SHP77 (cell line): ENCODE measurements around the gene MIDN.

Experiments used
- DNase-seq, 2 experiments: peaks; one replicate each; lab custom pipeline; 2025; lab: John Stamatoyannopoulos, UW

The MIDN gene

DNA sequence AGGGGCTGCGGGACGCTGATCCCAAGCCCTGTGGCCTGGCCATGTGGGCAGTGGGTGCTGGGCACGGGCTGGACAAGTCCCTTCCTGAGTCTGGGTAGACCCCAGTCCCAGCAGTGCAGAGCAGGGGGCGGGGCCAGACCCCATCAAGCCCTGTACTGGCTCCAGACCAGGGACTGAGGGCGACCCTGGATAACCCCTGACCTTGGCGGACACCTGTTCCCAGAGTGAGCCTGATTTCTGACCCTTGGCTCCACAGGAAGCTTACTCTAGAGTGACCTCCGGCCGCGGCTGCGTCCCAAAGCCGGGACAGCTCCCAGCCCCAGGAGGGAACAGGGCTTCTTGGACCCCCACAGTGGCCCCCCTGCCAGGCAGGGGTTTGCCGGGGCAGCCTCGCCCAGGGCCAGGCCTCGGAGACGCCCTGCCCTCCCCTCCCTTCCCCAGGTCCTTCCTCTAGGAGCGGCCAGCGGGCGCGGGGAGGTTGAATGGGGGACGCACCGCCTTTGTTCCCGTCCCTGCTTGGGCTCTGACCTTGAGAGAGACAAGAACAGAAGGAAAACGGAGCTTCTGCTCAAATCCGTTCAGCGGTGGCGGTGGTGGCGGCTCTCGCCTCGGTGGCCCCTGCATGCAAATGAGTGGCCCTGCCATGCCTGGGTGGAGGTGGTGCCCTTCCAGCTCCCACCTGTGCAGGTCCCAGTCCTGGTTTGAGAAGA is 35.0 kb downstream of the MIDN start:
- no peak for DNase-seq

DNA sequence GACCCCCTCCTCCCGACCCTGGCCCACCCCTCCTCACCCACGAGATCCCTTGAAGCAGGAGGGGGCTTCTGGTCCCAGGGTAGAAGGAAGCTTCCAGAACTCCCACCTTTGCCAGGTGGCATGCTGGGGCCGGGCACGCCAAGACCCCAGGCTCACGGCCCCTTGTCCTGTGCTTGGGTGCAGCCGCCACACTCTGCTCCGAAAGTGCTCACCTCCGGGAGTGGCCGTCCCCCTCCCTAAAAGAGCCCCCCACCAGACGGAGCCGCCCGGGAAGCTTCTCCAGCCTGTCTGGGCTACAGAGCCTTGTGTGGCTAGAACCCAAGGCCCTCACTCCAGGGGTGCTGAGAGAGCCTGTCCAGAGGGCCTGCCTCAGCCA is 35.5 kb downstream of the MIDN start:
- no peak for DNase-seq

- no peak for DNase-seq
Measured at GRCh38 chr19:1284293-1284978, 36.1 kb downstream of the MIDN start.

- DNase-seq: no peak
Measured at GRCh38 chr19:1284979-1285736, 36.8 kb downstream of the MIDN start.

GRCh38 chr19:1285737-1286360 is 37.5 kb downstream of the MIDN start, which contains the start of gene EFNA2:
Gene EFNA2, plus strand, starts transcription at chr19:1285873. Its CDS starts 296 bp downstream, at chr19:1286169.
- DNase-seq: no peak

DNA sequence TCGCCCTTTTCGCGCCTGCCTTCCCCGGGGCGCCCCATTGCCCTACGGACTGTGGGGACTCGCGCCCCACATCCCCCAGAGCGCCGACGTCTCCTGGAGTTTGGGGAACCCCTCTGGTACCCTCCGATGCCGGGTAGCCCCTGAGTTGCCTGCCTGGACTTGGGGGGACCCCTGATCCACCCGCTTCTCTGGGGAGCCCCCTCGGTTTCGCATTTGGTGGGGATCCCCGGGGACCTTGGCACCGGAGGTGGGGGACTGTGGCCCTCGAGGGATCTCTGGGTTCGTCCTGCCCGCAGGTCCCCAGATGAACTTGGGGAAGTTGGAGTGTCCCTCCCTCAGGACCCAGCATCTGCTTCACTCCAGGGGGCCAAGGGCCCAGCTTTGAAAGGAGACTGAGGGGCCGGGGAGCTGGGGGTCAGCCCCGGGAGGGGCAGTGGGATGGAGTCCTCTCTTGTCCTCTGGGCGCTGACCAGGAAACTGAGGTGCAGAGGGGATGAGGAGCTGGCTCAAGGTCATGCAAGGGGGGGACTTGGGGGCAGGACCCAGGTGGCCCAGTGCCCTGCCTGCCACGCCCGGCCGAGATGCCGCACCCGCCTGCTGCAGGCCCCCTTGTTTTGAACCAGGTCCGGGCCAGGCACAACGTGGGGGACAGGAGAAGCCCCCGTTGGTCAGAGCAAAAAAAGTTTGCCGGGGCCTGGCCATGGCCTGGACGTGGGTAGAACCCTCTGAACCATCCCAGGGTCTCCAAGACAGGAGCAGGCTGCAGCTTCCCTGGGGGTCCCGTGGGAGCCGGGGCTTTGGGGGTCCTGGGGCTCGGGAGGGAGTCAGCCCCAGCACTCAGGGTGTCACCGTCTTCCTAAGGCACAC is 38.3 kb downstream of the MIDN start:
- no peak for DNase-seq

DNA sequence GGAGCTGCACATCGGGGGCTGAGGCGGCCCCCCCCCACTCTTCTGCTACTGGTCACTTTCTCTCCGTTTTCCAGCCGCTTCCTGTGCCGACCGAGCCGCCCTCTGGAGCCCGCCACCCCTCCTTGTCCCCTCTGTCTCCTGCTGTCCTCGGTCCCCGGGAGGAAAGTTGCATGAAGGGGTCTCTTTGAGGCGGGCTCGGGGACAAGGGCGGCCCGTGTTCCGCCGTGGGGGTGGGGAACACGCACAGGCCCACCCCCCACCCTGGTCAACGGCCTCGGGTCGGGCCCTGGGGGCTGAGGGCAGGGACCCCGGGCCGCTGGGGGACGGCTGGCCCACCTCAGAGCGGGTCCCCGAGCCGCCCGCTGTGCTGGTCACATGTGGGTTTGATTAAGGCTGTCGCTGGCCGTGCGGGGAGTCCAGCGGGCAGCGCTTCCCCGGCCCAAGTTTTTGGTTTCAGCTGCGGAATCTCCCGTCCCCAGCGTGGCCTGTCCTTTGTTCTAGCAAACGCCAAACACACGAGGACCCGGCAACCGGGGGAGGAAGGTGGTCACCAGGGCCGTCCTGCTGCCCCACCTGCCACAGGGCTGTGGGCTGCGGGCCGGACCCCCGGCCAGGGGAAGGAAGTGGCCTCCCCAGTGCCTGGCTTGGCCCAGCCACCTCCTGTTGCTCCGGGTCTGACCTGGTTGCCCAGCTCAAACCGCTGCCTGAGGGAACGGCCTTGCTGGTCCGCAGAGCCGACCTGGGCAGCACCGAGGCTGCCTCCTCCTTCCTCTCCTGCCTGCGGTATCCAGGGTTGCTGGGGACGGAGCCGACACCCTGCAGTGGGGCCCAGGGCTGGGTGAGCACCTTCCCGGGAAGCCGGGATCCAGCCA is 39.2 kb downstream of the MIDN start:
- no peak for DNase-seq

DNA sequence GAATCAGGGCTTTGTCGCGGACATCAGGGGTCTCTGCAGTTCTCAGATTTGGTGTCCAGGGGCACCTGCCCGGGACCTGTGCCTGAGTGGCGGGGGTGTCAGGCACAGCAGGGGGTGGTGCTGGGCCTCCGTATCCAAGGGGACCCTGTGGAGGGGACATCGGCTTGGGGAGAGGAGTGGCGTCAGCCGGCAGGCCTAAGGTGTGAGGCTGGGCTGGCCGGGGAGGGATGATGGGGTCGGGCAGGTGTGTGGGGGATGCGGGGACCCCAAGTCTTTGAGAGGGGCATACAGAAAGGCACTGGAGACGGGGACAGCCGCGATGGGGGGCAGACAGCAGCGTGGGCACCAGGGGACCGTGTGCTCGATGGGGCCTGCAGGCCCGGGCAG is 39.8 kb downstream of the MIDN start:
- no peak for DNase-seq

GRCh38 chr19:1288833-1289685 is 40.7 kb downstream of the MIDN start:
- DNase-seq: no peak

- DNase-seq: no peak
Measured at GRCh38 chr19:1289686-1290025, 41.3 kb downstream of the MIDN start.

- no peak for DNase-seq
Measured at GRCh38 chr19:1290196-1290702, 41.9 kb downstream of the MIDN start.

DNA sequence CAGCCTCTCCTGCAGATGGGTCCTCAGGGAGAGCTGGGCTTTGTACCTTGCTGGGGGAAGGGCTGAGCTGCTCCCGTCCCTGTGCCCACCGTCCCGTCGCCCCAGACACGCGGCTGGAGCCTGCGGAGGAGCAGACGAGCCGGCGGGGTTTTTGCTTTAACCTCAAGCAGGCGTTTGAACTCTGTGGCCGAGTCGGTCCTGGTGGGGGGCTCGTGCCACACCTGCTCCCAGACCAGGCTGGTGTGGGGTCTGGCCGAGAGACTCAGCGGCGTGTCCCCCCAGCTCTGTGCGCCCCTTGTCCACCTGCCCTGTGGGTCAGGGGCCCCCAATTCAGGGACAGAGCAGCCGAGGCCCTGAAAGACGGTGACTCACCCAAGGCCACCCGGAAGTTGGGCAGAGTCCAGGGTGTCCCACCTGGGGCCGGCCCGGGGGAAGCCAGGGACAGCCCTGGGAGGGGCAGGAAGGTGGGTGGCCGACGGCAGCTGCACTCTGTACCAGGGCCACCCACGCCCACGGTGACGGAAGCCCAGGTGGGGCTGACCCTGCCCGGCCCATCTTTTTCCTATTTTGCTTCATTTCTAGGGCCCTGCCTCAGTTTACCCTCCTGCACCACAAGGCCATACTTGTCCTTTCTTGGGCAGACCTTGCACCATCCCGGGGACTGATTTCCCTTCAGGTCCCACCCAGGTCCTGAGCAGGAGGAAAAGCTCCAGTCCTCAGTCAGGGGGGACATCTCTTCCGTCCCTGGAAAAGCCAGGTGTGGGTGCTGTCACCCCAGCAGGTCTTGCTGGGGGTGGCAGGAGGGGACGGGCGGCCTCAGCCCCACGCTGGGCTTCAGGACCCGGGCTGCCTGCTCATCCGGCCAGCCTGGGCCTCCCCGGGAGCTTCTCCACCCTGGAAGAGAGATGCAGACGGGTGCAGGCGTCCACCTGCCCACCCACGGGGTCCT is 42.6 kb downstream of the MIDN start:
- DNase-seq: no peak

DNA sequence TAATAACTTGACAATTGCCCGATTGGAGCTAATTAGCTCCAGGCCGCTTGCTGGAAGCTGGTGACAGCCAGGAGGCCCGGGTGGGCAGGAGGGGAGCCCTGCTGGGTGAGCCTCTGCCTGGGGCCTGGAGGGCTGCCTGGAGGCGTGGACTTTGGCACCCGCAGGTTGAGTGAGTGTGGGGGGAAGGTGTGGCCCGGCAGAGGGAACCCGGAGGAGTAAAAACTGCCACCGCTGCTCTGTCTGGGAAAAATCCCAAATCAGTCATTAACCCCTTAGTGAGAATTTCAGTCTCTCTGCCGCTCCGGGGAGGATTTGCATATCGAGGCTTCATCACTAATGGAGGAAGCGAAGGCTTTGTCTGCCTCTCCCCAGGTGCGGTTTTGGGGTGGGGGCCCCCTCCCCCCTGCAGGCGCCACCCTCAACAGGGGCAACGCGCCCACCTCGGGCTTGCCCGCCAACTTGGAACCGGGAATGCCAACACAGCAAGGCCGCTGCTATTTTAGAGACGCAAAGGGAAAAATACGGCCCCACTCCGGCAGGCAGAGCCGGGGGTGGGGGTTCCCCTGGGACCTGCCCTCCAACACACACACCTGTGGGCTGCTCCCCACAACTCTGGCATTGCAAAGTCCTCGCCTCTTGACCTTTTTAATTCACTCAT is 43.5 kb downstream of the MIDN start:
- DNase-seq: no peak

- no peak for DNase-seq
Measured at GRCh38 chr19:1292419-1293151, 44.2 kb downstream of the MIDN start.

DNA sequence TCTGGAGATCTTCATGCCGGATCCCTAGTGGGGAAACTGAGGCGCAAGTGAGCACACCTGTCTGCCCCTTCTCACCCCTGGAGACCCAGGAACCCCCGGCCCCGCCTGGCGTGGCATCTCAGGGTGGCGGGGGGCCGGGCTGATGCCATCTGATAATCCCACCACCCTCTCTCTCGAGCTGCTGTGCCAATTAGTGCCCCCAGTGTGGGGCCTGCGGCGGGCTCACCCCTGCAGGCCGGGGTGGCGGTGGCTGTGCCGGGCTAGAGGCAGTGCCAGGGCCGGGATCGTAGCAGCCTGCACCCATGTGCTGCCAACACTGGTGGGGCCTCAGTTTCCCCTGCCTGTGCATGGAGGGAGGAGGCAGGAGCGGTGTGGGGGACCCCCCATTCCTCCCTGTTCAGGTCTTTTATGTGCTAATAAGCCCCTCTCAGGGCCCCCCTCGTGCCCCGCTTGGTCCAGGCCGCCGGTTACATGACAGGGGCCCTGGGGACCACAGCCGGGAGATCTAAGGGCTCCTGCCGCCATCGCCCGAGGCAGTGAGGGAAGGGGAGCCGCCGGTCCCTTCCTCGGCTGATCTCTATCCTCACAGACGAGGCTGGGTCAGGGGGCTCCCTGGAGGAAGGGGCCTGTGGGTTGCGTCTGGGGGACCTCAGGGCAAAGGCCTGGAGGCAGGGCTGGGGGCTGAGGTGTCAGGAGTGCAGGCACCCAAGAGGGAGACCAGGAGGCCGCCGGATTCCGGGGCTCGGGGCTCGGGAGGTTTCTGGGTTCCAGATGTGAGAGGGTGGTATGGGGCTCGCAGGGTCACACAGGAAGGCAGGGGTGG is 45.6 kb downstream of the MIDN start:
- DNase-seq: no peak

DNA sequence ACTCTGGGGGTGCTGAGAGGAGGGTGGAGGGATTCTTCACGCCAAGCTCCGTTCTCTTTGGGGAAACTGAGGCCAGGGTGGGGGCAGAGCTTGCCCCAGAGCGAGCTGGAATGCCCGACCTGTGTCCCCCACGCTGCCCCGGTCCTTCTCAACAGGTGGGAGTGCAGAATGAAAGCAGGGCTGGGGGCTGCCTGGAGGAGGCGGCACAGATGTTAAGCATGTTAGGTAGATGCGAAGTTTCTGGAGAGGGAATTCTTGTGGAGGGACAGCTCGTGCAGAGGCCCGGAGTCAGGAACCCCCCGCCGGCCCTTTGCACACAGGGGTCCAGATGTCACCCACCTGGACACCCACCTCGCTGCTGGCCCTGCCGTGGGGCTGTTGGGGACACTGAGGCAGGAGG is 46.3 kb downstream of the MIDN start:
- no peak for DNase-seq
